Measurements from ENCODE around the gene GALNT4. TPM values are rescaled to one million over a fixed set of nuclear protein-coding genes. Genes with fewer than 3 reads are reported as not detected.

GALNT4 gene
- total and polyA plus RNA-seq, 2 of the 13 experiments (the other 11 are each of a cell fraction or from before 2014, with no cell fraction given): 4.9 to 6.8 TPM

DNA sequence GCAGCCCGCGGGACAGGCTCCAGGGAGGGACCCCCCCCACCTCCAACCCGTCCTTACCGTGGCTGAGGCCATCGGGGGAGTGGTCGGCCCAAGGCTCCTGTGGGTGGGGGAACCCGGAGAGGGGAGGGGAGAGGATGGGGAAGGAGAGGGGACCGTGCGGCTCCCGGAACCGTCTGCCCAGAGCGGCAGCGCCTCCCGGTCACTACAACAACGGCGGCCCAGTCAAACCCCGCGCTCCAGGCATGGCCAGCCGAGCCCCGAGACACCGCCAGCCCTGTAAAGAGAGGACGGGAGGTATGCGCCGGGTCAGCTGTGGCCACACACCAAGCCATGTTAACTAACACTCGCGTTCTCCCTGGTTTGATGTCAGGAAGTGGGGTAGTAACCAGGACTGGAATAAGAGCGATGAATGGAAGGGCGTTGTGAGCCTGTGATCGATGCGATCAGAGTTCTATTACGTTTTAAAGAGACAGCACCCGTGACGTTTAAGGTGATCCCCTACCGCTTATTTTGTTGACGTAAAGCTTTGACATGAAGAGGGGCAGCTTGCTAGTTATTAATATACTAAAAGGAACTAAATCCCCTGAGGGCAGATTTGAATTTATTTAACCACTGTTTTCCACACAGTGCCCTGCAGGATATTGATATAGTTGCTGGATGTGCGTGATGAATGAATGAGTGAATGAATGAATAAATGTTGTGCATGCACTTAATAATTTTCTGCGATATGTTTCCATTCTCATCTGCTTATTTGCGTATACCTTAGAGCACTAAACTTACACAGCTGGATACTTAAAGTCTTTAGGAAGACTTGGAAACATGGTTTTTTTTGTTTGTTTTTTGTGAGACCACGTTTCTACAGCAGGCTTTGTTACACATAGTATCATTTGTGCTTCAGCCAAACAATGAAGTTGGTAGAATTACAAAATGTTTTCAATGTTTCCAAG lies 1.5 kb upstream of the GALNT4 start, which contains the start of gene POC1B (continued):
- TF ChIP-seq SALL2 (CRISPR knock-in tag; IDR thresholded peaks at IDR 0.05) (peak; percentile 33; the same call in 1 of the 2 replicates), NCOA2 (CRISPR knock-in tag; IDR thresholded peaks at IDR 0.05) (0 out of 2 replicates have a peak, but pooled peaks have one; percentile 43), ZNF34 (CRISPR knock-in tag; IDR thresholded peaks at IDR 0.05; ENCODE audit: borderline replicate concordance) (no peak), SAFB2 (CRISPR knock-in tag; IDR thresholded peaks at IDR 0.05; ENCODE audit: borderline replicate concordance, low read depth) (no peak), MEIS1 (CRISPR knock-in tag; IDR thresholded peaks at IDR 0.05; ENCODE audit: borderline replicate concordance) (0 out of 2 replicates have a peak, but pooled peaks have one; percentile 44), ZNF556 (CRISPR knock-in tag; IDR thresholded peaks at IDR 0.05; ENCODE audit: borderline replicate concordance) (peak; percentile 67; the same call in 1 of the 2 replicates), GLI4 (CRISPR knock-in tag; IDR thresholded peaks at IDR 0.05; ENCODE audit: borderline replicate concordance) (no peak), ZNF749 (CRISPR knock-in tag; IDR thresholded peaks at IDR 0.05; ENCODE audit: borderline replicate concordance) (no peak; the same call in 1 of the 2 replicates), ZNF124 (CRISPR knock-in tag; IDR thresholded peaks at IDR 0.05) (peak; percentile 70), FLYWCH1 (CRISPR knock-in tag; IDR thresholded peaks at IDR 0.05) (no peak), SP140L (CRISPR knock-in tag; IDR thresholded peaks at IDR 0.05; ENCODE audit: borderline replicate concordance) (no peak), PHF5A (CRISPR knock-in tag; IDR thresholded peaks at IDR 0.05; ENCODE audit: low read depth, unreplicated experiment) (peak; percentile 68), NFKB2 (CRISPR knock-in tag; IDR thresholded peaks at IDR 0.05; ENCODE audit: borderline replicate concordance) (peak; percentile 45; the same call in 1 of the 2 replicates), XRCC5 (optimal IDR thresholded peaks at IDR 0.05; ENCODE audit: low read length) (peak; percentile 99), HOXA3 (CRISPR knock-in tag; IDR thresholded peaks at IDR 0.05) (peak; percentile 88), ZZZ3 (CRISPR knock-in tag; IDR thresholded peaks at IDR 0.05; ENCODE audit: borderline replicate concordance) (0 out of 2 replicates have a peak, but pooled peaks have one; percentile 44), AGO2 (optimal IDR thresholded peaks at IDR 0.05; ENCODE audit: low read depth, low read length) (no peak)
- TF ChIP-seq, protein P1, sequence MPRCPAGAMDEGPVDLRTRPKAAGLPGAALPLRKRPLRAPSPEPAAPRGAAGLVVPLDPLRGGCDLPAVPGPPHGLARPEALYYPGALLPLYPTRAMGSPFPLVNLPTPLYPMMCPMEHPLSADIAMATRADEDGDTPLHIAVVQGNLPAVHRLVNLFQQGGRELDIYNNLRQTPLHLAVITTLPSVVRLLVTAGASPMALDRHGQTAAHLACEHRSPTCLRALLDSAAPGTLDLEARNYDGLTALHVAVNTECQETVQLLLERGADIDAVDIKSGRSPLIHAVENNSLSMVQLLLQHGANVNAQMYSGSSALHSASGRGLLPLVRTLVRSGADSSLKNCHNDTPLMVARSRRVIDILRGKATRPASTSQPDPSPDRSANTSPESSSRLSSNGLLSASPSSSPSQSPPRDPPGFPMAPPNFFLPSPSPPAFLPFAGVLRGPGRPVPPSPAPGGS (CRISPR knock-in tag; IDR thresholded peaks at IDR 0.05): no peak
- TF ChIP-seq, protein P2, sequence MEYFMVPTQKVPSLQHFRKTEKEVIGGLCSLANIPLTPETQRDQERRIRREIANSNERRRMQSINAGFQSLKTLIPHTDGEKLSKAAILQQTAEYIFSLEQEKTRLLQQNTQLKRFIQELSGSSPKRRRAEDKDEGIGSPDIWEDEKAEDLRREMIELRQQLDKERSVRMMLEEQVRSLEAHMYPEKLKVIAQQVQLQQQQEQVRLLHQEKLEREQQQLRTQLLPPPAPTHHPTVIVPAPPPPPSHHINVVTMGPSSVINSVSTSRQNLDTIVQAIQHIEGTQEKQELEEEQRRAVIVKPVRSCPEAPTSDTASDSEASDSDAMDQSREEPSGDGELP (IDR thresholded peaks at IDR 0.05; ENCODE audit: borderline replicate concordance, low read depth): peak; percentile 88; the same call in 1 of the 2 replicates
- TF ChIP-seq, protein P3, sequence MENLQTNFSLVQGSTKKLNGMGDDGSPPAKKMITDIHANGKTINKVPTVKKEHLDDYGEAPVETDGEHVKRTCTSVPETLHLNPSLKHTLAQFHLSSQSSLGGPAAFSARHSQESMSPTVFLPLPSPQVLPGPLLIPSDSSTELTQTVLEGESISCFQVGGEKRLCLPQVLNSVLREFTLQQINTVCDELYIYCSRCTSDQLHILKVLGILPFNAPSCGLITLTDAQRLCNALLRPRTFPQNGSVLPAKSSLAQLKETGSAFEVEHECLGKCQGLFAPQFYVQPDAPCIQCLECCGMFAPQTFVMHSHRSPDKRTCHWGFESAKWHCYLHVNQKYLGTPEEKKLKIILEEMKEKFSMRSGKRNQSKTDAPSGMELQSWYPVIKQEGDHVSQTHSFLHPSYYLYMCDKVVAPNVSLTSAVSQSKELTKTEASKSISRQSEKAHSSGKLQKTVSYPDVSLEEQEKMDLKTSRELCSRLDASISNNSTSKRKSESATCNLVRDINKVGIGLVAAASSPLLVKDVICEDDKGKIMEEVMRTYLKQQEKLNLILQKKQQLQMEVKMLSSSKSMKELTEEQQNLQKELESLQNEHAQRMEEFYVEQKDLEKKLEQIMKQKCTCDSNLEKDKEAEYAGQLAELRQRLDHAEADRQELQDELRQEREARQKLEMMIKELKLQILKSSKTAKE (CRISPR knock-in tag; IDR thresholded peaks at IDR 0.05; ENCODE audit: borderline replicate concordance): no peak
- TF ChIP-seq, protein P4, sequence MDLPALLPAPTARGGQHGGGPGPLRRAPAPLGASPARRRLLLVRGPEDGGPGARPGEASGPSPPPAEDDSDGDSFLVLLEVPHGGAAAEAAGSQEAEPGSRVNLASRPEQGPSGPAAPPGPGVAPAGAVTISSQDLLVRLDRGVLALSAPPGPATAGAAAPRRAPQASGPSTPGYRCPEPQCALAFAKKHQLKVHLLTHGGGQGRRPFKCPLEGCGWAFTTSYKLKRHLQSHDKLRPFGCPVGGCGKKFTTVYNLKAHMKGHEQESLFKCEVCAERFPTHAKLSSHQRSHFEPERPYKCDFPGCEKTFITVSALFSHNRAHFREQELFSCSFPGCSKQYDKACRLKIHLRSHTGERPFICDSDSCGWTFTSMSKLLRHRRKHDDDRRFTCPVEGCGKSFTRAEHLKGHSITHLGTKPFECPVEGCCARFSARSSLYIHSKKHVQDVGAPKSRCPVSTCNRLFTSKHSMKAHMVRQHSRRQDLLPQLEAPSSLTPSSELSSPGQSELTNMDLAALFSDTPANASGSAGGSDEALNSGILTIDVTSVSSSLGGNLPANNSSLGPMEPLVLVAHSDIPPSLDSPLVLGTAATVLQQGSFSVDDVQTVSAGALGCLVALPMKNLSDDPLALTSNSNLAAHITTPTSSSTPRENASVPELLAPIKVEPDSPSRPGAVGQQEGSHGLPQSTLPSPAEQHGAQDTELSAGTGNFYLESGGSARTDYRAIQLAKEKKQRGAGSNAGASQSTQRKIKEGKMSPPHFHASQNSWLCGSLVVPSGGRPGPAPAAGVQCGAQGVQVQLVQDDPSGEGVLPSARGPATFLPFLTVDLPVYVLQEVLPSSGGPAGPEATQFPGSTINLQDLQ (CRISPR knock-in tag; IDR thresholded peaks at IDR 0.05): no peak
